ENCODE measurements around the gene TUBGCP3. TPM values are rescaled to one million over a fixed set of nuclear protein-coding genes. Genes with fewer than 3 reads are reported as not detected.

Gene TUBGCP3
- 20.8 TPM for polyA plus RNA-seq (2013, experiment 1 of 2)
- 20.8 TPM for polyA plus RNA-seq (2013, experiment 2 of 2)

DNA sequence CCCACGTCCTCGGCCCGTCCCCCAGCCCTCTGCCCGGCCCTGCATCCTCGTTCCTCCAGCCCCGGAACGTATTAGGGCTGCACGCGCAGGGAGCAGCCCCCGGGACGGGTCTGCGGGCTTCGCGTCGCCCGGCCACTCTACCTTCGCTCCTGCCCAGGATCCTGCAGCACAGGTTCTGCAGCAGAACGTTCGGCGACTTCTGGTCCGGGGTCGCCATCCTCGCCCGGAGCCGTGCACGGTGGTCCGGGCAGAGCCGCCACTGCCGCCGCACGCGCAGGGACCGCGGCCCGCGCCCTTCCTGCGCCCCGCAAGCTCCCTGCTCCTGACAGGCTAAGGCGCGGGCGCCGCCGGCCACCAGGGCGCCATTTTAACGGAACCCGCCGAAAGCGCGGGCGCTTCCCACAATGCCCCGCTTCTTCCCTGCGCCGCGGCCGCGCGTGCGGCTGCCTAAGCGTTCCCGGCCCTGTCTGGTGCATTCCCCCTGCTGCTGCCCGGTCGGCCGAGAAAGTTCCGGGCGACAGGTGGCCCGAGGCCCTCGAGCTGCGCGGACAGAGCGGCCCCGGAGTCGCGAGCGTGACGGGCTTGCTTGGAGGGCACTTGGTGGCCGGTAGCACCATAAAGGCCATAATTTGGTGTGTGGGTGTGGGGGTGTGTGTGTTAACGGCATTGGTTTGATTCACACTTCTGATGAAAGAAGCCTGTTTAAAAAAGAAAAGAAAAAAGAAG lies at the start of gene TUBGCP3:
TSS of gene TUBGCP3 (minus strand) at position 390 of the 726 bp plus-strand sequence. CDS start at position 217, 173 bp downstream.
- Histone ChIP-seq H4K8ac (ENCODE audit: low read depth, low read length) (no peak within 1 kb of the TSS), H3K79me1 (ENCODE audit: low read length) (peaks cover 10% of the 10 kb centered on the region), H3K36me3 (ENCODE audit: control insufficient read depth, insufficient read depth, low read length) (no peaks in the 10 kb centered on the region), H4K5ac (ENCODE audit: low read length) (no peak within 1 kb of the TSS), H3K18ac (ENCODE audit: low read length) (peak within 1 kb of the TSS; percentile 78), H3K4me3 (ENCODE audit: low read length) (peak within 1 kb of the TSS; percentile 95), H3K79me2 (ENCODE audit: control insufficient read depth, insufficient read depth, low read length) (peaks cover 22% of the 10 kb centered on the region), H2BK5ac (ENCODE audit: low read length) (peak within 1 kb of the TSS; percentile 62), H3K4ac (ENCODE audit: low read depth, low read length) (peak within 1 kb of the TSS; percentile 66), H3K56ac (ENCODE audit: low read length) (peak within 1 kb of the TSS; percentile 99), H2BK120ac (ENCODE audit: low read depth, low read length) (no peak within 1 kb of the TSS), H2BK15ac (replicated peaks; ENCODE audit: low read depth) (no peak within 1 kb of the TSS), H3K4me2 (ENCODE audit: low read length) (peak within 1 kb of the TSS; percentile 84), H3K4me1 (ENCODE audit: control insufficient read depth, low read depth, low read length) (peaks cover 3% of the 10 kb centered on the region), H3K27ac (ENCODE audit: low read depth, low read length) (peak within 1 kb of the TSS; percentile 97), H3K27me3 (ENCODE audit: insufficient read depth, low read length, poor library complexity) (no peaks in the 10 kb centered on the region), H3K9ac (ENCODE audit: low read length) (peak within 1 kb of the TSS; percentile 99), H3K23ac (ENCODE audit: low read length) (peak within 1 kb of the TSS; percentile 99), H2AK5ac (ENCODE audit: low read length) (no peak within 1 kb of the TSS)
- WGBS (ENCODE audit: extremely low coverage, insufficient coverage, low lambda C conversion rate) = no CpG with 5 or more reads among the region's 77 CpGs
- peak; percentile 86 for DNase-seq

DNA sequence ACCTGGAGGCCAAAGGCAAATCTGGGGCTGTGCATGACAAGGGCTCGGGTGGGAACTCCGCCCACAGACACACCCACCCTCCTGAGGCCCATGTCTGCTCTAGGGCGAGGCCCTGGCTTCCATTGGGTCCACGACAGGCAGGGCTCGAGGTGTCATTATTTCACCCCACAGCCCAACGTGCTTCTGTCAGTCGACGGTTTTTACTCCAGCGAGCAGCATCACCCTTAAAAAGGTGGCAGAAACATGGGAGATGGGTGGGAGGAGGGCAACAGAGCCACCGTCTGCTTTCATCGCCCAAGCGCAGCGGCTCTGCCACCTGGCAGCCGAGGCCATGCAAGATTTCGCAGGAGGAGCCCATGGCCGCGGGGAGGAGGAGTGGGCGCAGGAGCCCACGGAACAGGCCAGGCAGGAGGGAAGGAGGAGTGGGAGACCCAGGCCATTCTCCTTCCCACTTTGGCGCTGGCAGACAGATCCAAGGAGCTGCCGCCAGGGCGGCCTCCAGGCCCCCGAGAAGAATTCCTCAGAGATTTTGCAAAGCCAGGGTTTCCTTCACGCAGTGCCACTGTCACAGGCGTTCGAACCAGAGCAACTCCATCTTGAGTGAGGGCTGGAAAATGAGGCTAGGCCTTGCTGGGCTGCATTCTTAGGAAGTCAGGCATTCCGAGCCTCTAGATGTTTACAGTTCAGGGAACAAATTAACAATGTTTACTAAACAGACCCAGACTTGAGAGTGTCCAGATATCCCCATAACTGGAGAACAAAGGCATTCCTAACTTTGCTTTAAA lies 49.3 kb upstream of the TUBGCP3 start:
- no peaks in the 10 kb centered on the region for H3K36me3 ChIP-seq (ENCODE audit: control insufficient read depth, insufficient read depth, low read length)
- no peak overlapping the region for H3K4me3 ChIP-seq (ENCODE audit: low read length)
- H3K79me2 ChIP-seq (ENCODE audit: control insufficient read depth, insufficient read depth, low read length) = no peaks in the 10 kb centered on the region
- no peak overlapping the region for H2BK5ac ChIP-seq (ENCODE audit: low read length)
- no peak overlapping the region for H2BK15ac ChIP-seq (replicated peaks; ENCODE audit: low read depth)
- no peaks in the 10 kb centered on the region for H3K79me1 ChIP-seq (ENCODE audit: low read length)
- no peak overlapping the region for H3K9ac ChIP-seq (ENCODE audit: low read length)
- H3K56ac ChIP-seq (ENCODE audit: low read length) = no peak overlapping the region
- H4K5ac ChIP-seq (ENCODE audit: low read length) = no peak overlapping the region
- H2BK120ac ChIP-seq (ENCODE audit: low read depth, low read length) = no peak overlapping the region
- no peak overlapping the region for H4K8ac ChIP-seq (ENCODE audit: low read depth, low read length)
- H3K18ac ChIP-seq (ENCODE audit: low read length) = no peak overlapping the region
- H3K27me3 ChIP-seq (ENCODE audit: insufficient read depth, low read length, poor library complexity) = no peaks in the 10 kb centered on the region
- H2AK5ac ChIP-seq (ENCODE audit: low read length) = no peak overlapping the region
- no peak overlapping the region for H3K4ac ChIP-seq (ENCODE audit: low read depth, low read length)
- no CpG with 5 or more reads among the region's 27 CpGs for WGBS (ENCODE audit: extremely low coverage, insufficient coverage, low lambda C conversion rate)
- no peaks in the 10 kb centered on the region for H3K4me1 ChIP-seq (ENCODE audit: control insufficient read depth, low read depth, low read length)
- H3K4me2 ChIP-seq (ENCODE audit: low read length) = no peak overlapping the region
- no peak overlapping the region for H3K27ac ChIP-seq (ENCODE audit: low read depth, low read length)
- peak; percentile 50 for DNase-seq
- H3K23ac ChIP-seq (ENCODE audit: low read length) = no peak overlapping the region

GRCh38 chr13:112636401-112636975 lies 48.5 kb upstream of the TUBGCP3 start:
- H3K4ac ChIP-seq (ENCODE audit: low read depth, low read length) = no peak overlapping the region
- H3K18ac ChIP-seq (ENCODE audit: low read length) = no peak overlapping the region
- H3K79me2 ChIP-seq (ENCODE audit: control insufficient read depth, insufficient read depth, low read length) = no peaks in the 10 kb centered on the region
- no peaks in the 10 kb centered on the region for H3K36me3 ChIP-seq (ENCODE audit: control insufficient read depth, insufficient read depth, low read length)
- no peak overlapping the region for H4K5ac ChIP-seq (ENCODE audit: low read length)
- no peaks in the 10 kb centered on the region for H3K27me3 ChIP-seq (ENCODE audit: insufficient read depth, low read length, poor library complexity)
- H2BK15ac ChIP-seq (replicated peaks; ENCODE audit: low read depth) = no peak overlapping the region
- H3K79me1 ChIP-seq (ENCODE audit: low read length) = no peaks in the 10 kb centered on the region
- no peak overlapping the region for H3K4me2 ChIP-seq (ENCODE audit: low read length)
- no CpG with 5 or more reads among the region's 19 CpGs for WGBS (ENCODE audit: extremely low coverage, insufficient coverage, low lambda C conversion rate)
- H2AK5ac ChIP-seq (ENCODE audit: low read length) = no peak overlapping the region
- H3K56ac ChIP-seq (ENCODE audit: low read length) = no peak overlapping the region
- H3K23ac ChIP-seq (ENCODE audit: low read length) = no peak overlapping the region
- H3K9ac ChIP-seq (ENCODE audit: low read length) = no peak overlapping the region
- H2BK5ac ChIP-seq (ENCODE audit: low read length) = no peak overlapping the region
- H3K27ac ChIP-seq (ENCODE audit: low read depth, low read length) = no peak overlapping the region
- H2BK120ac ChIP-seq (ENCODE audit: low read depth, low read length) = no peak overlapping the region
- no peak for DNase-seq
- H3K4me3 ChIP-seq (ENCODE audit: low read length) = no peak overlapping the region
- no peaks in the 10 kb centered on the region for H3K4me1 ChIP-seq (ENCODE audit: control insufficient read depth, low read depth, low read length)
- H4K8ac ChIP-seq (ENCODE audit: low read depth, low read length) = no peak overlapping the region

GRCh38 chr13:112635323-112635722 lies 47.4 kb upstream of the TUBGCP3 start:
- no CpG with 5 or more reads among the region's 6 CpGs for WGBS (ENCODE audit: extremely low coverage, insufficient coverage, low lambda C conversion rate)
- Histone ChIP-seq H3K23ac (ENCODE audit: low read length) (no peak overlapping the region), H3K36me3 (ENCODE audit: control insufficient read depth, insufficient read depth, low read length) (no peaks in the 10 kb centered on the region), H3K56ac (ENCODE audit: low read length) (no peak overlapping the region), H3K18ac (ENCODE audit: low read length) (no peak overlapping the region), H4K5ac (ENCODE audit: low read length) (no peak overlapping the region), H3K4me2 (ENCODE audit: low read length) (no peak overlapping the region), H2AK5ac (ENCODE audit: low read length) (no peak overlapping the region), H3K79me1 (ENCODE audit: low read length) (no peaks in the 10 kb centered on the region), H3K9ac (ENCODE audit: low read length) (no peak overlapping the region), H3K79me2 (ENCODE audit: control insufficient read depth, insufficient read depth, low read length) (no peaks in the 10 kb centered on the region), H3K4me3 (ENCODE audit: low read length) (no peak overlapping the region), H3K4ac (ENCODE audit: low read depth, low read length) (no peak overlapping the region), H2BK15ac (replicated peaks; ENCODE audit: low read depth) (no peak overlapping the region), H3K27ac (ENCODE audit: low read depth, low read length) (no peak overlapping the region), H2BK120ac (ENCODE audit: low read depth, low read length) (no peak overlapping the region), H4K8ac (ENCODE audit: low read depth, low read length) (no peak overlapping the region), H3K27me3 (ENCODE audit: insufficient read depth, low read length, poor library complexity) (no peaks in the 10 kb centered on the region), H3K4me1 (ENCODE audit: control insufficient read depth, low read depth, low read length) (no peaks in the 10 kb centered on the region), H2BK5ac (ENCODE audit: low read length) (no peak overlapping the region)
- DNase-seq = no peak

GRCh38 chr13:112634102-112634501 lies 46.1 kb upstream of the TUBGCP3 start:
- no peaks in the 10 kb centered on the region for H3K27me3 ChIP-seq (ENCODE audit: insufficient read depth, low read length, poor library complexity)

More at GRCh38 chr13:112634102-112634501, 46.1 kb upstream of the TUBGCP3 start:
- H3K27ac ChIP-seq (ENCODE audit: low read depth, low read length) = no peak overlapping the region
- H2BK5ac ChIP-seq (ENCODE audit: low read length) = no peak overlapping the region
- no peak overlapping the region for H3K18ac ChIP-seq (ENCODE audit: low read length)
- H3K4me1 ChIP-seq (ENCODE audit: control insufficient read depth, low read depth, low read length) = no peaks in the 10 kb centered on the region
- WGBS (ENCODE audit: extremely low coverage, insufficient coverage, low lambda C conversion rate) = no CpG with 5 or more reads among the region's 11 CpGs
- no peaks in the 10 kb centered on the region for H3K79me2 ChIP-seq (ENCODE audit: control insufficient read depth, insufficient read depth, low read length)
- H4K8ac ChIP-seq (ENCODE audit: low read depth, low read length) = no peak overlapping the region
- no peak overlapping the region for H3K4me2 ChIP-seq (ENCODE audit: low read length)
- no peak overlapping the region for H3K4me3 ChIP-seq (ENCODE audit: low read length)
- no peak overlapping the region for H3K4ac ChIP-seq (ENCODE audit: low read depth, low read length)
- no peak overlapping the region for H2BK15ac ChIP-seq (replicated peaks; ENCODE audit: low read depth)
- H2AK5ac ChIP-seq (ENCODE audit: low read length) = no peak overlapping the region
- no peak for DNase-seq
- no peak overlapping the region for H3K9ac ChIP-seq (ENCODE audit: low read length)
- no peak overlapping the region for H3K23ac ChIP-seq (ENCODE audit: low read length)
- H2BK120ac ChIP-seq (ENCODE audit: low read depth, low read length) = no peak overlapping the region
- H3K56ac ChIP-seq (ENCODE audit: low read length) = no peak overlapping the region
- H4K5ac ChIP-seq (ENCODE audit: low read length) = no peak overlapping the region
- no peaks in the 10 kb centered on the region for H3K79me1 ChIP-seq (ENCODE audit: low read length)
- H3K36me3 ChIP-seq (ENCODE audit: control insufficient read depth, insufficient read depth, low read length) = no peaks in the 10 kb centered on the region

Measured in mesendoderm (in vitro differentiated cells).